ENCODE data around the gene SLC7A9.
"Not testable (repeated sequence)": the region's sequence is repeated elsewhere in the genome, so short reads cannot be mapped to it uniquely, and the experiment has no call there.

The SLC7A9 gene

GRCh38 chr19:32869369-32869965 lies at the start of gene SLC7A9:
Gene SLC7A9 (minus strand): TSS chr19:32869767. CDS start chr19:32868534, 1,233 bp downstream.
- DNase-seq: no peak

GRCh38 chr19:32919365-32919764 lies 49.8 kb upstream of the SLC7A9 start:
- DNase-seq: no peak

- DNase-seq: no peak
Observed at GRCh38 chr19:32917616-32917996, 48.0 kb upstream of the SLC7A9 start.

DNA sequence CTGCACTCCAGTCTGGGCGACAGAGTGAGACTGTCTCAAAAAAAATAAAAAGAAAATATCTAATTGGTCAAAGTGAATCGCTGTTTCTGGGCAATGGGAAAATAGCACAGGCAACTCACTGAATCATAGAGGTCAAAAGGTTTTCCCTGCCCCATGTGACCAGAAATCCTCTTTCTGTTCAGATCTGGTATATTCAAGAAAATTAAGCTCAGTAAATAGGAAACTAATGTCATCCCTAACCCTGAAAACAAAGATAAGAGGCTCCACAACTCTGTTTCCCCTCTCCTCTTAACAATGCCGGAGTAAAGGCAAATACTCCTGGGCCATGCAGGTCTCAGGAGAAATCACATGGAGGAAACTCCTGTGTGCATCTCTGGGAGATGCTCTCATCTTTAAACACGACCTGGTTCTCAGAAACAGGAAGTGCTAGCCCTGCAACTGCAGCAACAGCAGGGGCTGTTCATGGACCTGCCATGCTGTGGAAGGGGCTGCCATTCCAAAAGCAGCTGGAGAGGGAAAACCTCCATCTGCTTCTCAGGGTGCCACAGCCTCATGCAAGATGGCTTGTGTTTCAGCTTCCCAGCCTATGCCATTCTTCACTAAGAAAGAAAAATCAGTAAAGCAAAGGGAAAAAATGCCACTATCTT lies 47.5 kb upstream of the SLC7A9 start:
- DNase-seq: no peak

DNA sequence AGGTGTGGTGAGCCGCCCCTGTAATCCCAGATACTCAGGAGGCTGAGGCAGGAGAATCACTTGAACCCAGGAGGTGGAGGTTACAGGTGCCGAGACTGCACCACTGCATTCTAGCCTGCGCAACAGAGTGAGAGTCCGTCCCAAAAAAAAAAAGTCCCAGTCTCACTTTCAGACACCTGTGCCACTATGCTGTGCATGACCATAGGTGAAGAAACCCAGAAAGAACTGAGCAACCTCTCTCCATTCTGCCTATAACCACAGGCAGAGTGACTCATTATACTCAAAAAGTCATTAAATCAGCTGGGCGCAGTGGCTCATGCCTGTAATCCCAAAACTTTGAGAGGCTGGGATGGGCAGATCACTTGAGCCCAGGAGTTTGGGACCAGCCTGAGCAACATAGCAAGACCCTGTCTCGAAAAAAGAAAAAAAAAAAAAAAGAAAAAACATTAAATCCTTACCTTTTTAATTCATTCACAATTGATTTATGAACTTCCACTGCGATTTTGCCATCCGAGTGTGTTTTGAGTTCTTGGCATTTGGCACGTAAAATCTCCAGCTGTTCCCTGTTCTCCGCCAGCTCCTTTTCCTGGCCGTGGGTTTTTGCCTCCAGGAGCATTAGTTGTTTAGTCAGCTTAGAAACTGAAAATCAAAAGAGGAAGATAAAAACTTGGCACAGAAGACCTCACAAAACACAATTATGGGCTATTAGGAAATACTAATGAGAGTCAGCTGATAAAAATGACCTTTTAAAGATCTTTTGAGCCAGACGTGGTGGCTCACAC lies 45.5 kb upstream of the SLC7A9 start:
- no peak for DNase-seq

DNA sequence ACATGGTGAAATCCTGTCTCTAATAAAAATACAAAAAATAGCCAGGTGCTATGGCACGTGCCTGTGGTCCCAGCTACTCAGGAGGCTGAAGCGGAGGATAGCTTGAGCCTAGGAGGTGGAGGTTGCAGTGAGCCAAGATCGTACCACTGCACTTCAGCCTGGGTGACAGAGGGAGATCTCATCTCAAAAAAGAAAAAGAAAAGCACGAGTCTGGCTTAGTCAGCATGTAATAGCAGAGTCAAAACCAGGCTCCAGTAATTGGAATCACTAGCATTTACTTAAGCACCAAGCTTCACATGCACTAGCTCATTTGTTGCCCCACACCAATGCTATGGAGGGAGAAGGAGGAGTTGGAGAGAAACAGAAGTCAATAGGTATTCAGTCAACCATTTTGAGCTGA lies 41.9 kb upstream of the SLC7A9 start:
- no peak for DNase-seq

DNA sequence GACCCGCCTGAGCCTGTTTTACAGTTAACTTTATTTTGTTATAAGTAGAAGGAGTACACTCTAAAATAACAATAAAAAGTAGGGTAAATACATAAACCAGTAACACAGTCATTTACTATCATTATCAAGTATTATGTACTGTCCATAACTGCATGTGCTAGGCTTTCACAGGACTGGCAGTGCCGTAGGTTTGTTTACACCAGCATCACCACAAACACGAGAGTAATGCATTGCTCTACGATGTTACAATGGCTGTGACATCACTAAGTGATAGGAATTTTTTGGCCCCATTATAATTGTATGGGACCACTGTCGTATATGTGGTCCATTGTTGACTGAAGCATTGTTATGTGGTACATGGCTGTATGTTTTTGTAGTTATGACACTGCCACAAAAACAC lies 41.3 kb upstream of the SLC7A9 start:
- DNase-seq: no peak

DNA sequence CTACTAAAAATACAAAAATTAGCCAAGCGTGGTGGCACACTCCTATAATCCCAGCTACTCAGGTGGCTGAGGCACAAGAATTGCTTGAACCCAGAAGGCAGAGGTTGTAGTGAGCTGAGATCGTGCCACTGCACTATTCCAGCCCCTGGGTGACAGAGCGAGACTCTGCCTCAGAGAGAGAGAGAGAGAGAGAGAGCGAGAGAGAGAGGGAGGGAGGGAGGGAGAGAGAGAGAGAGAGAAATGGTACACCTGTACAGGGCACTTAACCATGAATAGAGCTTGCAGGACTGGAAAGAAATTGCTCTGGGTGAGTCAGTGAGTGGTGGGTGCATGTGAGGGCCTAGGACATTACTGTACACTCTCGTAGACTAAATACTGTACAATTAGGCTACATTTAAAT lies 40.5 kb upstream of the SLC7A9 start:
- no peak for DNase-seq

GRCh38 chr19:32909257-32909656 lies 39.7 kb upstream of the SLC7A9 start:
- DNase-seq: no peak

DNA sequence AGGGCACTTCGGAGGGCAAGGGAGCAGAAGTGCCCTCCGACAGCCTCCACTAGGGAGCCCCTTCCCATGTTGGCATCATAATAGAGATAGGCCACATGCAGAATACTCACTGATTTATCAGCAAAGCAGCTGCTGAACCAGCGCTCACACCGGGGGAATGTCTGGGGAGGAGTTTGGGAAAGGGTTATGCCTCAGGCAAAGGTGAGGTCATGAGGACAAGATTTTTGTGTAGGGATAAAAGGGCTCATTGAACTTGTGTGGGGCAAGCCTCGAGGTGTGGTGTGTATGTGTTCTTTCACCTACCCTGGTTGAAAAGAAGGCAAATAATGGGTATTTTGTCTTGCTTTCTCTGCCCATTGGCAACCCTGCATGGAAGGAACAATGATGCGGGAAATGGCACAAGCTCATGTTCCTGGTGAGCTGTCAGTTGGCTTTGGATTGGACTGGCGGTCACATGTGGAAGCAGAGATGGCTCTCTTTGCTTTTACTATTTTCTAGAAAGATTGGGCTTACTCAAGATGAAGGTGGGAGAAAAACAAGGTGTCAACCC lies 39.1 kb upstream of the SLC7A9 start:
- no peak for DNase-seq

- DNase-seq: no peak
Observed at GRCh38 chr19:32902448-32902847, 32.9 kb upstream of the SLC7A9 start.

- no peak for DNase-seq
Observed at GRCh38 chr19:32901504-32902161, 32.1 kb upstream of the SLC7A9 start.

DNA sequence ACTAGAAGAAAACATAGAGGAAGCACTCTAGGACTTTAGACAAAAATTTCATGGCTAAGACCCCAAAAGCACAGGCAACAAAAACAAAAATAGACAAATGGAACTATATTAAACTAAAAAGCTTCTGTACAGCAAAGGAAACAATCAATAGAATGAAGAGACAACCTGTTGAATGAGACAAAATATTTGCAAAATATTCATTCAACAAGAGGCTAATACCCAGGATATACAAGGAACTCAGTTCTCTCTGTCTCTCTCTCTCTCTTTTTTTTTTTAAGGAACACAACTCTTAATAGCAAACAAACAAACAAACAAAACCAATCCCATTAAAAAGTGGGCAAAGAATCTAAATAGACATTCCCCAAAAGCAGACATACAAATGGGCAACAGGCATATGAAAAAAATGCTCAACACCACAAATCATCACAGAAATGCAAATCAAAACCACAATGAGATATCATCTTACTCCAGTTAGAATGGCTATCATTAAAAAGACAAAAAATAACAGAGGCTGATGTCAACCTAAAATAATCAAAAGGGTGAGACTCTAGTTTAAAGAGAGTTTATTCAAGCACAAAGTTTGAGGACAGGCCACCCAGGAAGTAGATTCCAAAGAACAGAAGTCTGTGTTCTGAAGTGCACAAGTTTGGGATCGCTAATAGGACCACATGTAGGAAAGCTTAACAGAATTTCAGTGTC lies 27.1 kb upstream of the SLC7A9 start:
- DNase-seq: no peak

- DNase-seq: no peak
Observed at GRCh38 chr19:32895384-32895783, 25.8 kb upstream of the SLC7A9 start.

GRCh38 chr19:32891609-32892008 lies 22.0 kb upstream of the SLC7A9 start:
- no peak for DNase-seq

- no peak for DNase-seq
Observed at GRCh38 chr19:32890841-32891240, 21.3 kb upstream of the SLC7A9 start.

DNA sequence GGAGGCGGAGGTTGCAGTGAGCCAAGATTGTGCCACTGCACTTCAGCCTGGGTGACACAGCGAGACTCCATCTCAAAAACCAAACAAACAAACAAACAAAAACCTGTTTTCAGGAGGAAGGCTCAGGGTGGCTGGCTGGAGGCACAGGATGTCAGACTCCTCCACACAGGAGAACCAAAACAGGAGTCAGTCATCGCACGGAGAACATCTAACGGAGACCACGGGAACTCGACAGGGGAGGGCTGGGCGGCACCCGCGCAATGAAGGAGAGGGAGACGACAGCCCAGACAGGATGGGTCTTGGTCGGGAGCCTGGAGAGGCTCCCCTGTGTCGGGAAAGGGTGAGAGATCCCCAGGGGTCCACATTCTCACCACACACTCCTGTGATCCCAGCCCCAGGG lies 20.8 kb upstream of the SLC7A9 start:
- DNase-seq: no peak

- DNase-seq: no peak
Observed at GRCh38 chr19:32889137-32889934, 19.8 kb upstream of the SLC7A9 start.

DNA sequence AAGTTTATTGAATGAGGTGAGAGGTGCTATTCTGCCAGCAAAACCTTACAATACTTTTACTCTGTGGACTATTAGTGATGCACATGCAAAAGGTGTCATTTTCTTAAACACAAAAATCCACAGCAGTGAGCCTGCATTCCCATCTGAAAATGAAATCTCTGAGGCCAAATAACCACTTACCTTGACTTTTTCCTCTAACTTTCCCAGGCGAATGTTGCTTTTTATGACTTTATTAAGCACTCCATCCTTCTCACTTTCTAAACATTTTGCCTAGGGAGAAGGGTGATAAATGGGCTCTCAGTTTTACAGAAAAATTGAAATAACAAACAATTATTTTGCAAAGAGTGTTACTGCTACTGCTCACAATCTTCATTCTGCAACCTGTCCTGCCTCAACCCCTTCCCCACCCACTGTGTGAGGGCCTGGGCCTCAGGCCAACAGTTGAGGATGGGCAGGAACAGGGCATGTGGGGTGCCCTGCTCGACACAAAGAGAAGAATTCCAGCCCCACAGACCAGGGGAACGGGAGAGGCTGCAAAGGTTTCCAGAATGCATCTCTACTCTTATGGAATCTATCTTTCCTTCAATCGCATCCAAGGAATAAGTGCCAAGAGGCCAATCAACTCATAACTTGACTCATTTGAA lies 18.1 kb upstream of the SLC7A9 start:
- DNase-seq: no peak

GRCh38 chr19:32886241-32886640 lies 16.7 kb upstream of the SLC7A9 start:
- DNase-seq: no peak

GRCh38 chr19:32885255-32885654 lies 15.7 kb upstream of the SLC7A9 start:
- not testable (repeated sequence) for DNase-seq

Measured in NCI-H1436 (cell line).